Kasumi-1 (cell line): ENCODE measurements around the gene ACTL10.
"Not testable (repeated sequence)": the region's sequence is repeated elsewhere in the genome, so short reads cannot be mapped to it uniquely, and the experiment has no call there.

Experiments used
- DNase-seq, 2 experiments: peaks; one replicate each; lab custom pipeline; 2025; lab: John Stamatoyannopoulos, UW

Gene ACTL10

GRCh38 chr20:33666293-33667244, at the start of gene ACTL10:
ACTL10 (plus strand) TSS chr20:33666943; CDS start chr20:33667498, 555 bp downstream.
- DNase-seq = peak; percentile 97

GRCh38 chr20:33621717-33622400, 44.9 kb upstream of the ACTL10 start:
- no peak for DNase-seq

- DNase-seq = no peak
Observed at GRCh38 chr20:33622705-33623365, 43.9 kb upstream of the ACTL10 start.

GRCh38 chr20:33624399-33624798, 42.3 kb upstream of the ACTL10 start:
- DNase-seq = no peak

- DNase-seq = no peak
Observed at GRCh38 chr20:33626190-33626589, 40.6 kb upstream of the ACTL10 start.

GRCh38 chr20:33627577-33628216, 39.0 kb upstream of the ACTL10 start:
- no peak for DNase-seq

- no peak for DNase-seq
Observed at GRCh38 chr20:33629533-33629932, 37.2 kb upstream of the ACTL10 start.

GRCh38 chr20:33629979-33630378, 36.8 kb upstream of the ACTL10 start:
- DNase-seq = no peak

GRCh38 chr20:33630507-33630906, 36.2 kb upstream of the ACTL10 start:
- no peak for DNase-seq

- not testable (repeated sequence) for DNase-seq
Observed at GRCh38 chr20:33631910-33632309, 34.8 kb upstream of the ACTL10 start.

- no peak for DNase-seq
Observed at GRCh38 chr20:33635341-33635740, 31.4 kb upstream of the ACTL10 start.

- no peak for DNase-seq
Observed at GRCh38 chr20:33636776-33637175, 30.0 kb upstream of the ACTL10 start.

GRCh38 chr20:33640287-33640686, 26.5 kb upstream of the ACTL10 start:
- DNase-seq = no peak

GRCh38 chr20:33644313-33645071, 22.3 kb upstream of the ACTL10 start:
- no peak for DNase-seq

- DNase-seq = no peak
Observed at GRCh38 chr20:33645072-33645358, 21.7 kb upstream of the ACTL10 start.

- no peak for DNase-seq
Observed at GRCh38 chr20:33645396-33645795, 21.3 kb upstream of the ACTL10 start.

GRCh38 chr20:33646191-33646590, 20.6 kb upstream of the ACTL10 start:
- DNase-seq = no peak

GRCh38 chr20:33646959-33647602, 19.7 kb upstream of the ACTL10 start:
- peak in 1 of 2 experiments; percentile 3 for DNase-seq

GRCh38 chr20:33647603-33648395, 18.9 kb upstream of the ACTL10 start:
- DNase-seq = no peak

- DNase-seq = no peak
Observed at GRCh38 chr20:33648396-33649004, 18.2 kb upstream of the ACTL10 start.
